CD4-positive, alpha-beta T cell (primary cell): Measurements from ENCODE around the gene DTL. TPM values are rescaled to one million over a fixed set of nuclear protein-coding genes. Genes with fewer than 3 reads are reported as not detected.

Source experiments
- ATAC-seq: fragments of 200-7000 bp; cut with Tn5 transposase; one replicate; pipeline ENCODE4 v1.10.0; 2022; ENCODE audit warnings: mild to moderate bottlenecking; ENCODE audit not compliant: poor library complexity
- CTCF ChIA-PET: fragments of 350-600 bp; sonication (Branson Sonifier 250); formaldehyde crosslinking; loops from one replicate; lab custom pipeline; 2021; ENCODE audit warnings: antibody characterized with exemption, inconsistent platforms; lab: Charles Lee
- POLR2A ChIA-PET: fragments of 350-600 bp; sonication (Branson Sonifier 250); formaldehyde crosslinking; loops from one replicate; lab custom pipeline; 2021; ENCODE audit warnings: antibody characterized with exemption, inconsistent platforms; lab: Charles Lee
- DNase-seq, 14 experiments: peaks; one replicate each; pipeline ENCODE4 v3.0.0-alpha.2; 2013 to 2020; ENCODE audit warnings: mixed read lengths in 2 of 14
- H3K27ac ChIP-seq, 2 donors: one replicate each; pipeline versions ENCODE4 v1.5.1 to v1.7.0; 2013; ENCODE audit warnings: low read length in 2 of 2, low read depth in 1 of 2, mild to moderate bottlenecking in 1 of 2
- H3K27me3 ChIP-seq, 2 experiments: 1 replicate in 1 of 2; 2 replicates in 1 of 2; pipeline versions ENCODE4 v1.6.1 to v1.7.0; 2013; ENCODE audit warnings: low read length in 2 of 2, control low read depth in 1 of 2, mild to moderate bottlenecking in 1 of 2, moderate library complexity in 1 of 2; ENCODE audit not compliant: insufficient read depth in 2 of 2, control insufficient read depth in 1 of 2
- H3K36me3 ChIP-seq: one replicate; pipeline ENCODE4 v1.6.1; 2013; ENCODE audit warnings: low read length, control low read depth; ENCODE audit not compliant: insufficient read depth
- H3K4me1 ChIP-seq: one replicate; pipeline ENCODE4 v1.6.1; 2013; ENCODE audit warnings: low read length, control low read depth; ENCODE audit not compliant: insufficient read depth
- H3K4me3 ChIP-seq: one replicate; pipeline ENCODE4 v1.5.1; 2013; ENCODE audit warnings: mild to moderate bottlenecking, low read length, moderate library complexity
- H3K9me3 ChIP-seq, 2 experiments: 1 replicate in 1 of 2; 2 replicates in 1 of 2; pipeline versions ENCODE4 v1.6.1 to v1.7.0; 2013; ENCODE audit warnings: low read length in 2 of 2, mild to moderate bottlenecking in 2 of 2, control low read depth in 1 of 2, moderate library complexity in 1 of 2; ENCODE audit not compliant: control insufficient read depth in 1 of 2, insufficient read depth in 1 of 2
- H3K27ac Mint-ChIP-seq: one replicate; pipeline ENCODE4 v1.8.0; 2020; ENCODE audit warnings: mixed read lengths
- H3K27me3 Mint-ChIP-seq: one replicate; pipeline ENCODE4 v1.8.0; 2021; ENCODE audit warnings: mixed read lengths
- H3K36me3 Mint-ChIP-seq: one replicate; pipeline ENCODE4 v1.8.0; 2021; ENCODE audit warnings: low read depth, mixed read lengths
- H3K4me1 Mint-ChIP-seq: one replicate; pipeline ENCODE4 v1.8.0; 2021; ENCODE audit warnings: low read depth, mixed read lengths
- H3K4me3 Mint-ChIP-seq: one replicate; pipeline ENCODE4 v1.8.0; 2020; ENCODE audit warnings: mild to moderate bottlenecking, mixed read lengths
- H3K9me3 Mint-ChIP-seq: one replicate; pipeline ENCODE4 v1.8.0; 2020; ENCODE audit warnings: mixed read lengths
- CTCF ChIP-seq: fragments of 200-600 bp; IDR thresholded peaks from one replicate; pipeline ENCODE4 v1.8.0; 2022; ENCODE audit warnings: antibody characterized with exemption, mild to moderate bottlenecking
- intact Hi-C, 2 experiments: fragments of 100-400 bp; cut with DNase I in 1 of 2; cut with micrococcal nuclease in 1 of 2; formaldehyde crosslinking; loops; one replicate each; pipeline versions ENCODE4 v1.15.1 to v1.9.0; 2023 to 2025; cut with DNase I, micrococcal nuclease
- total RNA-seq, 174 experiments: library from RNA in 2 of 174; stranded (reverse) in 2 of 174; gene quantifications; one replicate each; pipeline ENCODE4 v1.2.3 and lab custom pipeline; 2021 to 2026

Gene DTL
- total RNA-seq, 2 experiments from 2014 or later: 0.49 to 0.64 TPM

GRCh38 chr1:212072047-212072446 lies 36.5 kb downstream of the DTL start:
- Histone ChIP-seq H3K4me3 (no peak overlapping the region), H3K4me1 (no peaks in the 10 kb centered on the region), H3K27ac (no peak overlapping the region), H3K27me3 (no peaks in the 10 kb centered on the region), H3K36me3 (no peaks in the 10 kb centered on the region), H3K9me3 (no peaks in the 10 kb centered on the region)
- no peak for TF ChIP-seq CTCF
- ChIA-PET POLR2A (interaction anchor here (2.1 kb wide), 1 partner anchor 214 kb away, joined by 12 read pairs; the partner anchor contains the start of gene PPP2R5A), CTCF (interaction anchor here (0.8 to 4.3 kb wide), 7 partner anchors 10 to 391 kb away, joined by 3 to 43 read pairs (median 5); no protein-coding TSS in a partner anchor)
- no peaks in the 10 kb centered on the region for H3K4me1 Mint-ChIP-seq
- no peak for DNase-seq
- H3K27me3 Mint-ChIP-seq: no peaks in the 10 kb centered on the region
- H3K27ac Mint-ChIP-seq: no peak overlapping the region
- H3K9me3 Mint-ChIP-seq: no peaks in the 10 kb centered on the region
- no peak for ATAC-seq
- no peaks in the 10 kb centered on the region for H3K36me3 Mint-ChIP-seq
- intact Hi-C loops: no loop called here
- no peak overlapping the region for H3K4me3 Mint-ChIP-seq

GRCh38 chr1:212073490-212073889 lies 37.9 kb downstream of the DTL start:
- H3K27ac Mint-ChIP-seq: no peak overlapping the region
- intact Hi-C loops: no loop called here
- no peaks in the 10 kb centered on the region for H3K27me3 ChIP-seq

GRCh38 chr1:212074313-212074712 lies 38.8 kb downstream of the DTL start:
- no peak overlapping the region for H3K27ac Mint-ChIP-seq

More at GRCh38 chr1:212073490-212073889, 37.9 kb downstream of the DTL start:
- CTCF ChIA-PET: interaction anchor here (4.3 kb wide), 1 partner anchor 217 kb away, joined by 25 read pairs; no protein-coding TSS in a partner anchor
- Histone ChIP-seq H3K27ac (no peak overlapping the region), H3K9me3 (no peaks in the 10 kb centered on the region), H3K4me1 (no peaks in the 10 kb centered on the region), H3K36me3 (no peaks in the 10 kb centered on the region), H3K4me3 (no peak overlapping the region)
- no peak for TF ChIP-seq CTCF
- Mint-ChIP-seq H3K4me1 (no peaks in the 10 kb centered on the region), H3K9me3 (no peaks in the 10 kb centered on the region), H3K27me3 (no peaks in the 10 kb centered on the region), H3K36me3 (no peaks in the 10 kb centered on the region), H3K4me3 (no peak overlapping the region)
- DNase-seq (peak in 1 of 14 experiments; percentile 20), ATAC-seq (no peak)
- POLR2A ChIA-PET: no interaction called here

More at GRCh38 chr1:212074313-212074712, 38.8 kb downstream of the DTL start:
- Mint-ChIP-seq H3K36me3 (no peaks in the 10 kb centered on the region), H3K9me3 (no peaks in the 10 kb centered on the region), H3K27me3 (no peaks in the 10 kb centered on the region), H3K4me1 (no peaks in the 10 kb centered on the region), H3K4me3 (no peak overlapping the region)
- H3K36me3 ChIP-seq: no peaks in the 10 kb centered on the region
- POLR2A ChIA-PET: no interaction called here
- H3K27me3 ChIP-seq: no peaks in the 10 kb centered on the region
- no peaks in the 10 kb centered on the region for H3K4me1 ChIP-seq
- CTCF ChIA-PET: no interaction called here
- no peak overlapping the region for H3K27ac ChIP-seq
- no peak for TF ChIP-seq CTCF
- no peak overlapping the region for H3K4me3 ChIP-seq
- no peaks in the 10 kb centered on the region for H3K9me3 ChIP-seq
- DNase-seq: no peak
- ATAC-seq: no peak
- intact Hi-C loops: no loop called here
